Medulla oblongata (tissue), 1 donor: ENCODE results near the gene STXBP4.

Experiments used
- DNase-seq: peaks from one replicate; pipeline ENCODE4 v3.0.0-alpha.2; 2015; ENCODE audit errors: extremely low spot score

Gene STXBP4

GRCh38 chr17:55116440-55116914, 147.9 kb downstream of the STXBP4 start:
- DNase-seq = no peak

DNA sequence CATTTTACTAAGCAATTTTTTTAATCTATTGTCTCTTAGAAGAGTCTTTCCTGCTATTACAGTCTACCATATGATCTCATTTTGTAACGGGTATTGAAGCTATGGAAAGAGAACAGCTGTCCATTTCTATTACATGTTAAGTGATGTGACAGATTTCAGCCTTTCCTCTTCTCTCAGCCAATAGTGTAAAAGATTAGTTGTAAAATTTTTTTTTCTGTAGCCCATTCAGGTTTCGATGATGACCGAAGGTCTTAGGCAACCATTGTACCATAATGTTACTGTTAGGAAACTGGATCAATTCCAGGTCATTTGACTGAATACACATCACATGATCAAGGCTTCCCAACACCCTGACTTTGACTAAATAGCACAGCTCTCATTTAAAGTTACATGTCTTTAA, 148.6 kb downstream of the STXBP4 start:
- no peak for DNase-seq

DNA sequence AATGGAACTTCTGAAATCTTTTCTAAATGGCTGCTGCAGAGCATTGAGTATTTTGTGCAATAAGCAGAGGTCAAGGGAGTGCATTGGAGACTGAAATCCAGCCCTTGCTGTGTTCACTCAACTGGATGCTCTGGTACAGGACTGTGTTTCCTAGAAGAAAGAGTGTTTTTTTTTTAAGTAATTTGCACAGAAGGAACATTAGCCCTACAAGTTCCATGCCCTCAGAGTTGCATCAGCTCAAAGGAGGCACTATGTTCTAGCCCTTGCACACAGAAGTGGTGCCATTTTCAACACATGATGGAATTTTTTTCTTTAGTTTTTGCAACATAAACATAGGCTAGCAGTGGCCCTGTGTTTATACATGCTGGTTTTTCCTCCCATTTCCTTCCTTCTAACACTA, 152.1 kb downstream of the STXBP4 start:
- DNase-seq = no peak

DNA sequence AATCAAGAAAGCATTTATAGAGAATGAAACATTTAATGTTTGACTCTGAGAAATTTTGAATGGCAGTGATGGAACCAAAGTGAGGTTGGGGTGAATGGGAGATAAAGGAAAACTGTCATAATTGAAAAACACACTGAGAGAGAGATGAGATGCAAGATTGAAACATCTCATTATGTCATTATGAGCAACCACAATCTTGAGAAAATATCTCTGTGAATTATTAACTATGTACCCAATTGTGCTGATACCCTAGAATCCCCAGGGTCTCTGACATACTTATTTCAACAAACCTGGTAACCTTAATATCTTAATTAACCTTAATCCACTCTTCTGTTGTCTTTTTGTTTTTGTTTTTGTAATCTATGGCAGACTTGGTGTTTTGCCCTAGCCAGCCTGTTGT, 152.7 kb downstream of the STXBP4 start:
- DNase-seq = no peak

- DNase-seq = no peak
Measured at GRCh38 chr17:55122114-55122513, 153.5 kb downstream of the STXBP4 start.

DNA sequence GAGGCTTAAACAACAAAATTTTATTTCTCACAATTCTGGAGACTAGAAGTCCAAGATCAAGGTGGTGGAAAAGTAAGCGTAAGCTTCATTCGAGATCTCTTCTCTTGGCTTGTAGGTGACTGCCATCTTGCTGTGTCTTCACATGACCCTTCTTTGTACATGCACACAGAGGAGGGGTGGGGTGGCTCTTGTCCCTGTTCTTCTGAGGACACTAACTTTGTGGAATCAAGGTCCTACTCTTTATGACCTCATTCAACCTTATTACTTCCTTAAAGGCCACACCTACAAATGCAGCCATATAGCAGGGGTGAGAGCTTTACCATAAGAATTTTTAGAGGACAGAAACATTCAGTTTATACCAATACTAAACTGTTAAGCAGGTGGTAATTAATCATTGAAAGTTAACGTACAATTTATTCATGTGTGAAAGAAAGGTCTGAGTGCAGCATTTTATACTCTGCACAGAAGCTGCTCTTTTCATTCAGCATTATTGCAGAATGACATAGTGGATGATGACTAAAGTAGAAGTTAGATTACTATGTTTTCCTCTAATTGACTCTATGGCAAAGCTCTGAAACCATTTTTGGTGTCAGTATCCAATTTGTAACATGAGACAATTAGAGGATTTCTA, 156.3 kb downstream of the STXBP4 start:
- DNase-seq = no peak

GRCh38 chr17:55133583-55133982, 165.0 kb downstream of the STXBP4 start:
- no peak for DNase-seq

GRCh38 chr17:55134486-55135157, 166.1 kb downstream of the STXBP4 start:
- DNase-seq = no peak

DNA sequence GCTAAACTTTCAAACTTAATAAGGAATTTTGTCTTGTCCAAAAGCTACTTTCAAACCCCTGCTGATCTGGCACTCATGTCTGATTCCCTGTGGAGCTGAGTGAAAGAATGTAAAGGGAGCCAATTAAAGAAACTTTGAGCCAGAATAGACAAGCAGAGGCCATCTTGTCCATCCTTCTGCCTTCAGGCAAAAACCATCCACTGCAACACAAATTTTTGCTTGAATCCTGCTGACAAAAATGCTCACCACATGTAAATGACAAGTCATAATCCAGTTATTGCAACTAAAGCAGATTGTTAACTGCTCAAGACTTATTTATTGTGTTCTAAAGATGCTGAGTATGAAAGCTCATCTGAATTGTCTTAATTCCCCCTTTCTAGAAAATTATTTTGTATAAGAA, 172.2 kb downstream of the STXBP4 start:
- DNase-seq = no peak

DNA sequence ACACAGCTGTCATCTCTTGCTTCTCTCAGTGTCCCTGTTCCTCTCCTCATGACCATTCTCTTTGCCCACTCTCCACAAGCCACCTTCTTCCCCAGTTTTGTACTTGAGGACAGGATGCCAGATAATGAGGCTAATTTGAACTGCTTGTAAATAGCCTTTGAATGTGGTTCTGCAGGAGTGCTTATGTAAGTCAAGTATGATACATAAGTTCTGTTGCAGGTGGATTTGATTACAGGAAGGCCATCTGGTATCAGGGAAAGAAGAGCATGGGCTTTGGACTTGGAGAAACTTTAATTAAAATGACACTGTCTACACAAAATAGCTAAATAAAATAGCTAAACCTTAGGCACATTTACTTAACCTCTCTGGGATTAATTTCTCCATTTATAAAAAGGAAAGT, 176.0 kb downstream of the STXBP4 start:
- DNase-seq = no peak

GRCh38 chr17:55149485-55149884, 180.9 kb downstream of the STXBP4 start:
- DNase-seq = no peak

GRCh38 chr17:55152236-55152635, 183.7 kb downstream of the STXBP4 start:
- no peak for DNase-seq

DNA sequence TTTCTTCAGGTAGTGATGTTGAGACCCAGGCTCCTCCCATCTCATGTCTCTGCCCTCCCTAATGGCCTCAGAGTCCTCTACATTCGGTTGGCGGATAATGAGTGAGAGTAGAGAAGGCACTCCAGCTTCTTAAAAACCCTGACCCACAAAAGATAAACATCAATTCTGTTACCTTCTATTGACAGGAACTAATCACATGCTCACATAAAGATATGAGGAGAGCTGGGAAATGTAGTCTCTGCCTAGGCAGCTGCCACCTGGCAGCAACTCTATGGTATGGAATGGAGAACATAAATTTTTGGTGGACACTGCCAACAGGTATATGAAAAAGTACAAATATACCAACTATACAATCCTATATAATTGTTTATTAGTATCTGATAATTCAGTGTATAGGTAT, 185.5 kb downstream of the STXBP4 start:
- no peak for DNase-seq

DNA sequence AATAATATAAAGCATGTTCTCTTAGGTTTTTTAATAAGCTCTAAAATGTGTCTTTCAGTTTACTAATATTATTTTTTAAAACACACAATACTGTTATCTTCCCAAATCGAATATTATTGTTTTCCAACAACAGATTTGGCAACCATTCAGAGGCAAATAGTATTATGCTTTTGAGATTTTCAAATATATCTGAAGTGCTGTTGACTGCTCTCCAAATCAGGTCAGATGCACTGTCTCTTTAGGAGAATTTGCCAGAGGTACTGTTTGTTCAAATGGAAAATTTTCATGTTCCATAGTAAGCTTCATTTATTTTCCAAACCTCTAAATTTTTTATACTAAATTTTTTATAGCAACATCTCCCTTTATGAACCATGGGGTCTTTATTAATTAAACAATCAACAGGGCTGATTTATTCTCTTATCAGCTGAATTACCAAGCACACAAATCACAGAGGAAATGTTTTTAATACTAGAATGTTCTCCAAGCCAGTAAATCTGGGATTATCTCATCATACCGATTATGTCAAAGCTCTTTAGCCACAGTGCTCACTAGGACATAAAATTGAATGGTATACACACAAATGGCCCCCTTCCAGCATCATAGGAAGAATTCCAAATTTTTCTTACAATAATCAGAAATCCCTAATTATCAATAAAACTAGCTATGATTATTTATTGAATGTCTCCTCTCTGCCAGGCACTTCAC, 187.4 kb downstream of the STXBP4 start:
- no peak for DNase-seq

DNA sequence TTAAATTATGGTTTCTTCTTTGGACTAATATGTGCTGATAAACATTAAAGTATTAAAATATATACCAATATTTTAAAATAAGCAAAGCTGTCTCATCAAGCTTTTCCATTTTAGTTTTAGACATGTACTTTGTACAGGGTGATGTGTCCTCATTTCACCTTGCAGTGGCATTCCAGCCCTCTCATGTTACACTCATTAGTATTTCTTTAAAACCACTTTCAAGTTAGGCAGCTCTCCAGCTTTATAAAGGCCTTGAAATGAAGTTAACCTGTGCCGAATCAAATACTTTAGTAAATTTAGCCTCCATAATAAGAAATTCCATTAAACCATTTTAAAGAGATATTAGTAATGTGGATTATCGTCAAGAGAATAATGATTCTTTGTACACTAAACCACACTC, 188.6 kb downstream of the STXBP4 start:
- DNase-seq = no peak

GRCh38 chr17:55158439-55158838, 189.9 kb downstream of the STXBP4 start:
- no peak for DNase-seq

DNA sequence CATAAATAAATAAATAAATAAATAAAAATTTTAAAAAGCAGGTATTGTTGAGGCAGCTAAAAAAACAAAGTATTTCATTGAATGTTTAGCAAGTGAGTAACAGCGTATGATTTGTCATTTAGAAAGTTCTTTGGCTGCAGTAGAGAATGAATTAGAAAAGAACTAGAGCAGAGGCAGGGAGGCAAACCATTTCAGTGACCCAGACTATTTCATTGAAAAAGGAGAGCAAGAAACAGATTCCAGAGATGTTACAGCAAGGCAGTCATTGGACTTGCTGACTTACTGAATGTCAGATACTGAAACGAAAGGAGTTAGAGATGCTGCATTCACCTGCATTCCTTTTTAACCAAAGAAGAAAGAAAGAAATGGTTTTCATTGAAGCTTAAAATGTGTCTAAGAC, 190.7 kb downstream of the STXBP4 start:
- DNase-seq = peak; percentile 15

- no peak for DNase-seq
Measured at GRCh38 chr17:55160501-55160900, 191.9 kb downstream of the STXBP4 start.

- no peak for DNase-seq
Measured at GRCh38 chr17:55161935-55162555, 193.5 kb downstream of the STXBP4 start.

GRCh38 chr17:55162556-55162946, 194.0 kb downstream of the STXBP4 start:
- no peak for DNase-seq

GRCh38 chr17:55163408-55163807, 194.8 kb downstream of the STXBP4 start:
- no peak for DNase-seq

DNA sequence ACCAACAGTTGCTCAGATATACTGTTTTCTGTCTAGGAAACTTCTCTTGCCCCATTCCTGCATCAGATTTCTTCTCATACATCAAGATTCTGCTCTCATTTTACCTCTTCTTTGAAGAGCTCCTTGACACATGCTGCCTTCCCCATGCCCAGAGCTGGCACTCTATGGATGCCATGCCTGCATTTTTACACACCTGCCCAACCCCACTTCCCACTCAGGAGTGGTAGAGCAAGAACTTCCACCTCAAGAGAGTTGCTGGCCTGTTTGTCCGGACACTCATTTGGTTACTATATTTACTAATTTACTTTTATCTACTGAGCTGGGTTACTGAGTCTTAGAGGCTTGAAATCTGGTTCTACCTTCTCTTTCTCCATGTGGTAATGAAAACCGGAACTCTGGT, 197.9 kb downstream of the STXBP4 start:
- no peak for DNase-seq
